Right cardiac atrium (tissue), 5 donors: ENCODE results near the gene ACTMAP. TPM values are rescaled to one million over a fixed set of nuclear protein-coding genes. Genes with fewer than 3 reads are reported as not detected.
A peak's percentile ranks its signal among the peaks of the same experiment; 100 is the strongest.
"Not testable (repeated sequence)": the region's sequence is repeated elsewhere in the genome, so short reads cannot be mapped to it uniquely, and the experiment has no call there.

Experiments used
- ATAC-seq, 2 donors: fragments of 200-7000 bp; cut with Tn5 transposase; one replicate each; pipeline versions ENCODE4 v1.8.0 to v1.9.1; 2020; ENCODE audit warnings: moderate library complexity in 2 of 2, mild to moderate bottlenecking in 1 of 2
- DNase-seq, 3 donors: peaks; one replicate each; pipeline ENCODE4 v3.0.0-alpha.2; 2020
- H3K27ac ChIP-seq: one replicate; pipeline ENCODE4 v1.5.1; 2013; ENCODE audit warnings: mild to moderate bottlenecking, low read length, control low read depth, moderate library complexity
- H3K27me3 ChIP-seq: one replicate; pipeline ENCODE4 v1.6.1; 2013; ENCODE audit not compliant: control insufficient read depth, insufficient read depth
- H3K4me1 ChIP-seq: one replicate; pipeline ENCODE4 v1.6.1; 2013; ENCODE audit warnings: low read length; ENCODE audit not compliant: control insufficient read depth, insufficient read depth
- H3K4me3 ChIP-seq: one replicate; pipeline ENCODE4 v1.5.1; 2013; ENCODE audit warnings: low read length, control low read depth
- H3K9me3 ChIP-seq: one replicate; pipeline ENCODE4 v1.6.1; 2013; ENCODE audit warnings: low read length; ENCODE audit not compliant: control insufficient read depth
- WGBS: extraction: QIAGEN DNeasy Blood & Tissue Kit; methylation state at CpG from one replicate; pipeline ENCODE4 v1.1.7; 2013; 5-methylcytosine and 5-hydroxymethylcytosine counted together
- intact Hi-C, 4 donors: fragments of 100-400 bp; cut with DNase I; formaldehyde crosslinking; loops; one replicate each; pipeline versions ENCODE4 v1.11.0 to v1.14.0; 2022 to 2023
- polyA plus RNA-seq: library from polyadenylated mRNA; stranded (reverse); fragments of 200-250 nt; gene quantifications from one replicate; pipeline ENCODE4 v1.2.3, GENCODE V29; 2013
- total RNA-seq, 4 donors: library from RNA; stranded (reverse); fragmentation: NEBNext Ultra II Directional; extraction: Animal tissue kit (Norgen Biotek cat#: 25700); gene quantifications; one replicate each; pipeline ENCODE4 v1.2.1, GENCODE V29; 2021
- donor health status: healthy with polysubstance abuse.
- donor health status: DM: no; HTN: yes; CAD: no.
- donor health status: DM: no; HTN: no; CAD: no.
- donor health status: DM: no; HTN: yes; CAD: no; lungs with severe emphysema.
- donor health status: DM: yes; HTN: yes; CAD: no.

Gene ACTMAP
- total and polyA plus RNA-seq, 5 donors, result 4.5 to 6.1 (median 5.1) TPM

- WGBS, result 87% methylated on average over 17 of the region's 17 CpGs
- H3K4me3 ChIP-seq, result no peak overlapping the region
- no peak overlapping the region for H3K27ac ChIP-seq
- no peaks in the 10 kb centered on the region for H3K4me1 ChIP-seq
- ATAC-seq (no peak), DNase-seq (peak in 2 of 3 donors; percentile 39 to 49)
- no peaks in the 10 kb centered on the region for H3K9me3 ChIP-seq
- intact Hi-C loops, result no loop called here
- H3K27me3 ChIP-seq, result no peaks in the 10 kb centered on the region
Observed at GRCh38 chr19:40742477-40742876, 7.8 kb downstream of the ACTMAP start.

- DNase-seq (peak in 1 of 3 donors; percentile 57), ATAC-seq (no peak)
- WGBS, result 74% methylated on average over 10 of the region's 10 CpGs
- intact Hi-C loops, result no loop called here
- Histone ChIP-seq H3K4me1 (no peaks in the 10 kb centered on the region), H3K27ac (peak overlapping the region; percentile 20), H3K4me3 (no peak overlapping the region), H3K27me3 (no peaks in the 10 kb centered on the region), H3K9me3 (no peaks in the 10 kb centered on the region)
Observed at GRCh38 chr19:40741527-40742390, 8.5 kb downstream of the ACTMAP start.

DNA sequence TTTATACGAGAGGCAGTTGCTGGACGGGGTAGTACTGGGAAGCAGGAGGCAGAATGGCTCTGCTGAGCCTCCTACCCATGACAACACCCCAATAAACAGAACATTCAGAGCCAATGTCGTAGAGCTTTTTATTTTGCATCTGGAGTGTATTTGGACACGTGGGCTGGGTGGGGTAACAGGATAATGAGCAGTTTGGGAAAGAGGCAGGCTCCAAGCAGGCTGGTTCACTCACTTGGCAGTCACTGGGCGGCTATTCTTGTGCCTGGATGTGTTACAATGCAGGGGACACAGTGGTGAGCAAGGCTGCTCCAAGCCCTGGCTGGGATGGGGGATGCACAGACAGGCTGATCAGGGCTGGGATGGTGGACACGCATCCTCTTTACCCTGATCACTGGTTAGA lies 9.5 kb downstream of the ACTMAP start:
- peak overlapping the region; percentile 14 for H3K27ac ChIP-seq
- DNase-seq (peak; percentile 64 to 88 (median 82)), ATAC-seq (peak; percentile 79 to 83)
- no peak overlapping the region for H3K4me3 ChIP-seq
- intact Hi-C loops, result no loop called here
- H3K4me1 ChIP-seq, result no peaks in the 10 kb centered on the region
- WGBS, result 48% methylated on average over 6 of the region's 6 CpGs
- H3K27me3 ChIP-seq, result no peaks in the 10 kb centered on the region
- no peaks in the 10 kb centered on the region for H3K9me3 ChIP-seq

- Histone ChIP-seq H3K4me1 (no peaks in the 10 kb centered on the region), H3K27me3 (no peaks in the 10 kb centered on the region), H3K27ac (peak overlapping the region; percentile 14), H3K4me3 (no peak overlapping the region), H3K9me3 (no peaks in the 10 kb centered on the region)
- intact Hi-C loops, result no loop called here
- peak; percentile 9 to 25 for ATAC-seq
- DNase-seq, result peak in 2 of 3 donors; percentile 60 to 72
- 64% methylated on average over 16 of the region's 16 CpGs for WGBS
Observed at GRCh38 chr19:40739871-40740703, 10.2 kb downstream of the ACTMAP start.

- 84% methylated on average over 22 of the region's 22 CpGs for WGBS
- no peak overlapping the region for H3K4me3 ChIP-seq
- DNase-seq, result peak in 2 of 3 donors; percentile 38 to 52
- no peaks in the 10 kb centered on the region for H3K4me1 ChIP-seq
- no peaks in the 10 kb centered on the region for H3K27me3 ChIP-seq
- no peaks in the 10 kb centered on the region for H3K9me3 ChIP-seq
- ATAC-seq, result no peak
- H3K27ac ChIP-seq, result no peak overlapping the region
- intact Hi-C loops, result no loop called here
Observed at GRCh38 chr19:40739030-40739839, 11.0 kb downstream of the ACTMAP start.

- Histone ChIP-seq H3K4me3 (no peak overlapping the region), H3K9me3 (no peaks in the 10 kb centered on the region), H3K4me1 (no peaks in the 10 kb centered on the region), H3K27ac (no peak overlapping the region), H3K27me3 (no peaks in the 10 kb centered on the region)
- intact Hi-C loops, result no loop called here
- no peak for ATAC-seq
- 74% methylated on average over 9 of the region's 9 CpGs for WGBS
- peak in 2 of 3 donors; percentile 48 to 69 for DNase-seq
Observed at GRCh38 chr19:40737102-40737644, 13.1 kb downstream of the ACTMAP start.

GRCh38 chr19:40736661-40737060 lies 13.6 kb downstream of the ACTMAP start:
- WGBS, result 91% methylated on average over 9 of the region's 9 CpGs
- Histone ChIP-seq H3K27me3 (no peaks in the 10 kb centered on the region), H3K27ac (no peak overlapping the region), H3K4me3 (no peak overlapping the region), H3K4me1 (no peaks in the 10 kb centered on the region), H3K9me3 (no peaks in the 10 kb centered on the region)
- ATAC-seq (no peak), DNase-seq (peak in 1 of 3 donors; percentile 28)
- intact Hi-C loops, result no loop called here

DNA sequence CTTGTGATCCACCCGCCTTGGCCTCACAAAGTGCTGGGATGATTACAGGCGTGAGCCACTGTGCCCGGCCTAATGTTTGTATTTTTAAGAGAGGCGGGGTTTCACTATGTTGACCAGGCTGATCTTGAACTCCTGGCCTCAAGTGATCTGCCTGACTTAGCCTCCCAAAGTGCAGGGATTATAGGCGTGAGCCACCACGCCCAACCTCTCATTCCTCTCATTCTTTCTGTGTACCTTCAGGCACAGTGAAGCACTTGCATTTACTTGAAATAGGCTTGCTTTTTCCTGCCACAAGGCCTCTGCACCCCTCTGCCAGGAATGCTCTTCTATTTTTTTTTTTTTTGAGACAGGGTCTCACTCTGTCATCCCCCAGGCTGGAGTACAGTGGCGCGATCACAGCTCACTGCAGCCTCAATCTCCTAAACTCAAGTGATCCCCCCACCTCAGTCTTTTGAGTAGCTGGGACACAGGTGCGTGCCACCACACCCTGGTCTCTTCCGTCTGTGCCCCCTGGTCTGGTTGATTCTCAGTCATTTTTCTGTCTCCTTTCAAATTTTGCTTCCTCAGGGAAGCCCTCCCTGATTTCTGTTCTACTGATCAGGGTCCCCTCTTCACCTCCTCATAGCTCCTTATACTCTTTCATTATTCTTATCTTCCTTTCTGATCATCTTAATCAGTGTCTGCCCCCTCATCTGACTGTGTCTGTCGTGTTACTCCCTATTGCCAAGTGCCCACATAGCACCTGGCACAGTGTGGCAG lies 15.1 kb downstream of the ACTMAP start:
- ATAC-seq, result no peak
- H3K27ac ChIP-seq, result no peak overlapping the region
- no peaks in the 10 kb centered on the region for H3K9me3 ChIP-seq
- peak in 1 of 3 donors; percentile 10 for DNase-seq
- 94% methylated on average over 11 of the region's 11 CpGs for WGBS
- H3K27me3 ChIP-seq, result no peaks in the 10 kb centered on the region
- H3K4me3 ChIP-seq, result no peak overlapping the region
- no peaks in the 10 kb centered on the region for H3K4me1 ChIP-seq
- intact Hi-C loops, result no loop called here

DNA sequence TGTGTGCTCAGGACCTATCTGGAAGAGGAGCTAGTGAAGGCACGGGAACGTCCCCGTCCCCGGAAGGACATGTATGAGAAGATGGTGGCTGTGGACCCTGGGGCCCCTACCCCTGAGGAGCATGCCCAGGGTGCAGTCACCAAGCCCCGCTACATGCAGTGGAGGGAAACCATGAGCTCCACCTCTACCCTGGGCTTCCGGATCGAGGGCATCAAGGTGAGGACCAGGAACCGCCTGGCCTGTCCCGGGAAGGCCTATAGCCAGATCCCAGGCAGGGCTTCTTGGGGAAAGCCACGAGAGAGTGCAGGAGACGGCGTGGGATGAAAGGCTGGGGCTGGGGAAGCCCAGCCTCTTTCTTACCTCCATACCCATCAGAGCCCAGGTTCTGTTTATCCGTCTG lies 17.1 kb downstream of the ACTMAP start:
- no peak for ATAC-seq

GRCh38 chr19:40732304-40732703 lies 18.0 kb downstream of the ACTMAP start:
- DNase-seq, H3K9me3 ChIP-seq, H3K4me1 ChIP-seq, ATAC-seq, H3K27ac ChIP-seq, H3K27me3 ChIP-seq, H3K4me3 ChIP-seq, intact Hi-C loops: not testable (repeated sequence)
- 95% methylated on average over 16 of the region's 16 CpGs for WGBS

More for the DNA sequence above, 17.1 kb downstream of the ACTMAP start:
- no peak overlapping the region for H3K4me3 ChIP-seq
- no peaks in the 10 kb centered on the region for H3K4me1 ChIP-seq
- WGBS, result 92% methylated on average over 13 of the region's 13 CpGs
- DNase-seq, result peak in 1 of 3 donors; percentile 31
- intact Hi-C loops, result no loop called here
- no peaks in the 10 kb centered on the region for H3K9me3 ChIP-seq
- H3K27me3 ChIP-seq, result no peaks in the 10 kb centered on the region
- H3K27ac ChIP-seq, result no peak overlapping the region
